Measurements from ENCODE around the gene SCAMP5. TPM values are rescaled to one million over a fixed set of nuclear protein-coding genes. Genes with fewer than 3 reads are reported as not detected.
A peak's percentile ranks its signal among the peaks of the same experiment; 100 is the strongest.

SCAMP5 gene
- total and polyA plus RNA-seq, 2 of the 4 experiments (the other 2 are of a cell fraction): 0.36 to 1.6 TPM

DNA sequence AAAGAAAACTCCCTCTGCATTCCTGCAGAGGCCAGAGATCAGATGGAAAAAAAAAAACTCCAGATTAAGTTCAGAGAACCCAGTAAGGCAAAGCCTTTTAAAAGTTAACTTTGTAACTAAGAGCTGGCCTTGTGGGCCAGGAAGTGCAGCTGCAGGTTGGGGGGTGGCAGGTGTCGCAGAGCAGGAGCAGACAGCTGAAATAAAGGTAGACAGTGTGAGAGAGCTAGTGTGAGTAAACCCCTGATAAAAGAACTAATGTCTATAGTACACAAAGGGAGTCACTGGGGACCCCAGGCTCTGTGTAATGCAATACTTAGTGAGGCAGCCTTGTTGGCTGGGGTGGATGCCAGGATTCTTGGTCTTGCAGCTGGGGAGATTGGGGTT is 70.1 kb downstream of the SCAMP5 start:
- DNase-seq: peak; percentile 24
- POLR2A ChIA-PET (ENCODE audit: unreplicated experiment): no interaction called here

More for the DNA sequence above, 70.1 kb downstream of the SCAMP5 start:
- H2AK9ac ChIP-seq (replicated peaks; ENCODE audit: low read depth, low read length, poor library complexity): peak overlapping the region; percentile 28
- H3K79me1 ChIP-seq (ENCODE audit: low read depth in 1 of 2, low read length in 2 of 2): no peaks in the 10 kb centered on the region
- no peak for ATAC-seq (ENCODE audit: low read depth)
- in situ Hi-C loops (cut with MboI; ENCODE audit: low sequenced_read_pairs) (no loop called here), dilution Hi-C loops (cut with HindIII; ENCODE audit: low sequenced_read_pairs, unreplicated experiment) (no loop called here), intact Hi-C loops (cut with micrococcal nuclease) (no loop called here)
- CTCF ChIA-PET: interaction anchor here (0.6 kb wide), 1 partner anchor 34 kb away, joined by 6 read pairs; no protein-coding TSS in a partner anchor
- no peak overlapping the region for H3K4me2 ChIP-seq (ENCODE audit: low read depth, low read length)
- WGBS, 2 experiments (ENCODE audit: extremely low coverage in 2 of 2, insufficient read length in 1 of 2): 100% methylated on average over 1 of the region's 1 CpG; no CpG with 5 or more reads in 1 of the 2 experiments
- no peak overlapping the region for H4K8ac ChIP-seq (ENCODE audit: low read depth in 2 of 2, low read length in 2 of 2)
- no peak overlapping the region for H2AFZ ChIP-seq (replicated peaks; ENCODE audit: low read length, poor library complexity)
- H2BK20ac ChIP-seq (ENCODE audit: low read depth, low read length): no peak overlapping the region
- H2BK15ac ChIP-seq (ENCODE audit: low read depth, low read length): no peak overlapping the region
- TF ChIP-seq, protein P1, sequence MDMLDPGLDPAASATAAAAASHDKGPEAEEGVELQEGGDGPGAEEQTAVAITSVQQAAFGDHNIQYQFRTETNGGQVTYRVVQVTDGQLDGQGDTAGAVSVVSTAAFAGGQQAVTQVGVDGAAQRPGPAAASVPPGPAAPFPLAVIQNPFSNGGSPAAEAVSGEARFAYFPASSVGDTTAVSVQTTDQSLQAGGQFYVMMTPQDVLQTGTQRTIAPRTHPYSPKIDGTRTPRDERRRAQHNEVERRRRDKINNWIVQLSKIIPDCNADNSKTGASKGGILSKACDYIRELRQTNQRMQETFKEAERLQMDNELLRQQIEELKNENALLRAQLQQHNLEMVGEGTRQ (IDR thresholded peaks at IDR 0.05; ENCODE audit: low read depth, low read length): no peak
- no peak for TF ChIP-seq CEBPB (IDR thresholded peaks at IDR 0.05; ENCODE audit: low read depth, low read length)
- no peak for TF ChIP-seq MXI1 (IDR thresholded peaks at IDR 0.05; ENCODE audit: borderline replicate concordance, low read depth, low read length)
- H3K23ac ChIP-seq (ENCODE audit: low read depth, low read length): no peak overlapping the region
- H4K5ac ChIP-seq (ENCODE audit: low read depth, low read length): no peak overlapping the region
- no peak overlapping the region for H3K18ac ChIP-seq (ENCODE audit: low read depth, low read length)
- 0 out of 2 replicates have a peak, but pooled peaks cover 3% of the 10 kb centered on the region for H4K20me1 ChIP-seq (ENCODE audit: insufficient read depth, low read length)
- H3K9ac ChIP-seq (ENCODE audit: low read depth, low read length): no peak overlapping the region
- no peaks in the 10 kb centered on the region; the same call in 1 of the 2 replicates for H3K4me1 ChIP-seq (ENCODE audit: control insufficient read depth, insufficient read depth, low read length)
- no TSS peak for BruUV-seq (replicated peaks)
- 0 out of 2 replicates have a peak, but pooled peaks cover 2% of the 10 kb centered on the region for H3K9me3 ChIP-seq (ENCODE audit: control insufficient read depth, insufficient read depth, low read length)
- no peak overlapping the region for H3K4me3 ChIP-seq (ENCODE audit: insufficient read depth, low read depth, low read length)
- no peak overlapping the region for H2AK5ac ChIP-seq (ENCODE audit: low read depth, low read length)
- no peak overlapping the region for H2BK5ac ChIP-seq (ENCODE audit: low read depth, low read length, poor library complexity, severe bottlenecking)
- no peak overlapping the region for H3K4ac ChIP-seq (ENCODE audit: low read depth, low read length)
- H3K27ac ChIP-seq (ENCODE audit: insufficient read depth, low read length): no peak overlapping the region
- H2BK120ac ChIP-seq (ENCODE audit: low read depth, low read length): no peak overlapping the region
- H4K91ac ChIP-seq (ENCODE audit: insufficient read depth, low read depth, low read length): no peak overlapping the region
- no peaks in the 10 kb centered on the region for H3K9me1 ChIP-seq (ENCODE audit: insufficient read depth, low read length)
- no peaks in the 10 kb centered on the region for H3K36me3 ChIP-seq (ENCODE audit: control insufficient read depth, insufficient read depth, low read length)
- no peak overlapping the region for H3K56ac ChIP-seq (ENCODE audit: extremely low read depth, insufficient read depth, low read length)
- H3K14ac ChIP-seq (replicated peaks; ENCODE audit: low read depth, low read length): no peak overlapping the region
- H3K27me3 ChIP-seq (ENCODE audit: control insufficient read depth, insufficient read depth, low read length): peaks cover 7% of the 10 kb centered on the region
